GM18907 (cell line): ENCODE data around the gene ABCA2.
"Not testable (repeated sequence)": the region's sequence is repeated elsewhere in the genome, so short reads cannot be mapped to it uniquely, and the experiment has no call there.

Experiments
- ATAC-seq: cut with Tn5 transposase; IDR thresholded peaks from one replicate; pipeline ENCODE4 v1.9.1; 2021; ENCODE audit warnings: mild to moderate bottlenecking, moderate library complexity; ENCODE audit not compliant: unreplicated experiment

The ABCA2 gene

DNA sequence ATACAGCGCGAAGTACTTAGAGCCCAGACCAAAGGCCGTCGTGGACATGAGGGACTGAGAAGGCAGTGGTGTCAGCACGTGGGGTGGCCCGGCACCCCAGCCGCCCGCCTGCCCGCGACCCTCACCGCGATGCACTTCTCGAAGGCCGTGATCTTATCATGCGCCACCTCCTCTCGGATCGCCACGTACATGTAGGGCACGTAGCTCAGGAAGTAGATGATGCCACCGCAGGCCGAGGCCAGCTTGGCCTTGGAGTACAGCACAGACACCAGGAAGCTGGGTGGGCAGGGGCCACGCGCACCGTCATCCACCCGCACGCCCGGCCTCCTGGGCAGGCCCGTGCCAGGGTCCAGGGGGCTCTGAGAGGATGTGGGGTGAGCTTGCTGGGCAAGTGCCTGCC is 11.0 kb downstream of the ABCA2 start:
- no peak for ATAC-seq

DNA sequence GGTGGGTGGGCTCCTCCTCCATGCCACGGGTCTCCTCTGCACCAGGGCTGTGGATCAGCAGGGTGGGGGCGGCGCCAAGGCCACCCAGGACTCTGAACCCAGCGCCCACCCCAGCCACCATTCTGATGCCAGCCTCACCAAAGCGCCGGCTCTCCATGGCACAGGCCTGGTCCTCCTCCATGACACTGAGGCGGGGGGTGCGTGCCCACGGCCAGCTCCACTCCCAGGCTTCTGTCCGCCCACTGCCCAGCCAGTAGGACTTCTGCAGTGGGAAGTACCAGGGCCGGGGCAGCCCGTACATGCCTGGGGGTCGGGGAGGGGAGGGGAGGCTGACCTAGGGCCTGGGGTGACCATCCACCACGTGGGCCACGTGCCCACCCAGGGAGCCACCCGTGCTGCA is 11.6 kb downstream of the ABCA2 start:
- no peak for ATAC-seq

DNA sequence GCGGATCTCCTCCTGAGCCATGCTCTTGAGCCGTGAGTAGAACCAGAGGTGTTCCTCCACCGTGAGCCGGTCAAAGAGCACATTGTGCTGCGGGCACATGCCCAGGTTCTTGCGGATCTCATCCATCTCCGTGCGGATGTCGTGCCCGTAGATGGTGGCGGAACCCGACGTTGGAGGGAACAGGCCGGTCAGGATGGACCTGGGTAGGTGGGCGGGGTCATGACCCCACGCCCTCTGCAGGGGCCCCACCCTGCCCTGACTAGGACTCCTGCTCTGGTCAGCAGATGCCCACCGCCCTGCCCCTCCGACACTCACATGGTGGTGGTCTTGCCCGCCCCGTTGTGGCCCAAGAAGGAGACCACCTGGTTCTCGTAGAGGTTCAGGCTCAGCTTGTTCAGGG is 12.1 kb downstream of the ABCA2 start:
- no peak for ATAC-seq

DNA sequence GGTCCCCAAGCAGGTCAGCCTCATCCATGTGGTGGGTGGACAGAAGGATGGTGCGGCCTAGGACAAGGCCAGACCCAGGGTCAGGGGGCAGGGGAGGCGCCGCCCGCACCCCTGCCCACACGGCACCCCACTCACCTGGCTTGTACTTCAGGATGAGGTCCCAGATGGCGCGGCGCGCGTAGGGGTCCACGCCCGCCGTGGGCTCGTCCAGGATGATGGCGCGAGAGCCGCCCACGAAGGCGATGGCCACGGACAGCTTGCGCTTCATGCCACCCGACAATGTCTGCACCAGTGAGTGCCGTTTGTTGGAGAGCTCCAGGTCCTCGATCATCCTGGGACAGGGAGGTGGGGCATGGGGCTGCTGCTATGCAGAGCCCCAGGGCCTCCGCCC is 12.5 kb downstream of the ABCA2 start:
- no peak for ATAC-seq

DNA sequence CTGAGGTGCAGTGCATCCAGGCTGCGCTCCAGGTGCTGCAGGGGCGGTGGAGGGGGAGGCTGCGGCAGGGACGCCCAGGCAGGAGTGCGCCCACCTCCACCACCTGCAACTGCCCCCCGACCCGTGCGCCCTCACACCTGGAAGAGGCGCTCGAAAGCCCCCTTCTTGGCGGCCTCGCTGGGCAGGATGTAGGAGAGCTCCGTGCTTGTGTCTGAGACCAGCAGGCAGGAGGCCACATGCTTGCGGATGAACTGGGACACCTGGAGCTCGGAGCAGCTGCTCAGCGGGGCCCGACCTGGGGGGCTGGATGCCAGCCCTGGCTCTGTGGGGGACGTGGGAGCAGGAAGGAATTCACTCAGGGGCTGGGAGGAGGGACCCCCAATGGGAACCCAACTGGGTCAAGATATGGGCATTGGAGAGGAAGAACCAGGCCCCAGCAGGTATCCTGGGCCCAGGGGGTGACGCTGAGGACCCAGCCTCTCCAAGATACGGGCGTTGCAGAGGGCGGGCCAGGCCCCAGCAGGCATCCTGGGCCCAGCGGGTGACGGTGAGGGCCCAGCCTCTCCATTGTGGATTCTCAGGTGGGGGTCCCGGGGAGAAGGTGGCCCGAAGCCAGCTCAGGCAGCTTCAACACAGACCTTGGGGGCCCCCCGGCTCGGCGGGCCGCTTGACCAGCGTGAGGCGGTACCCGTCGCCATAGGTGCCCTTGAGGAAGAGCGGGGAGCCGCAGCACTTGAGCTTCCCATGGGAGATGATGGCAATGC is 13.1 kb downstream of the ABCA2 start:
- no peak for ATAC-seq

DNA sequence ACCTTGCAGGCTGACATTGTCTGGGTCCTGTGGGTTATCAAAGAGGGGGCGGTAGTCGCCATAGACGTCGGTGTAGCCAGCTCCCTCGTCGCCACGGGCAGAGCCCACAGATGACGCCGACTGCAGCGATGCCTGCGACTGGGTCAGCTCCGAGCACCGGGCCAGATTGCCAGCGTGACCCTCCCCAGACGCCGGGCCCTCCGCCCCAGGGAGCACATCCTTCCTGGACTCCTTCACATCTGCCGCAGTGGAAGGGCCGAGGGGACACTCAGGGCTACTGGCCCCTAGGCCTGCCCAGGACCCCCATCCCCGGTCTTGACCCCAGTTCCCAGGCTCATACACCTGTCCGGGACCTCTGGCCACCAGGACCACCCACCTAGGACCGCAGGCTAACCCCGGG is 13.9 kb downstream of the ABCA2 start:
- no peak for ATAC-seq

DNA sequence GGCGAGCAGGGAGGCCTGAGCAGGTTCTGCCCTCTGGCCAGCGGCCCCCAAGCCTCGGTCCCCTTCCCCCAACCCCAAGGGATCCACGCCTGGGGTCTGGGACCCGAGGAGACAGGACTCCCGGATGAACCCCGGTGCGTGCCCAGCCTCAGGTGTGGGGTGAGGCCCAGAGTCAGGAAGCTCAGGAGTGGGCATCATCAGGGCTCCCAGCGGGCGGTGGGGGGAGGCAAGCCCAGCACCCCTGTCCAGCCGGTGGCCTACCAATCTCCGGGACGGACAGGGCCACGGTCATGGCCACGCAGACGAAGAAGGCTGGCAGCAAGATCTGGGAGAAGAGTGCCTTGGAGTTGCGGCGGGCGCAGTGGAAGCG is 14.5 kb downstream of the ABCA2 start:
- ATAC-seq = no peak

DNA sequence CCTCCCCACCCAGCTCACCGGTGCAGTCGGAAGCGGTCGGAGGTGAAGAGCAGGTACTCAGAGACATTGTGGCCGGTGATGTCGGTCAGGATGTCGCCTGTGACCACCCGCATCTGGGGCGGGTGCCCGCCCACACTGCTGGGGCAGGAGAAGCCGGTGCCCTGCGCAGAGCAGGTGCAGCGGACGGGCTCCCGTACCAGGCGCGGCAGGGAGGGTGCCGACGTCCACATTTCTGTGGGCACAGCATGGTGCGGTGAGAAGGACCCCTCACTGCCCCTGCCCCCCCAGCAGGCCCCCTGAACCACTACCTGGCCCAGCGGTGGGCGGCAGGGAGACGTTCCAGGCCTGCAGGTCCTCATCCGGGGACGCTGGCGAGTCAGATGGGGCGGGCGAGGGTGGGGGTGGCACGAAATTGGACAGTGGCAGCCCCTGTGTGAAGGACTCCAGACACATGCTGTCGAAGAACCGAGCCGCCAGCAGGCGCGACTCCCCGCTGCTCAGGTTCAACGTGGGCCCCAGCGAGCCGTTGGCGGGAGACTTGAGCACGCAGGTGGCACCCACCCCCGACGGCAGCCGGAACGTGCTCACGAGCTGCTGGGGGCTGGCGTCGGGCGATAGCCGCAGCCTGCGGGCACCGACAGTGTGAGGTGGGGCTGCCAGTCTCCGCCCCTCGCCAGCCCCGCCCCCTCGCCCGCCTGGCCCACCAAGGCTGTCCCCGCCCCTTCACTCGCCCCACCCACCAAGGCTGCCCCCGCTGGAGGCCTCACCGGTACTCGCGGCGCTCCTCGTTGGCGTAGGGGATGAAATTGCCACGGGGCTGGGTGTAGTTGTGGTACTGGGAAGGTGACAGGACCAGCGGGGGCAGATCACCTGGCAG is 15.1 kb downstream of the ABCA2 start:
- ATAC-seq = no peak

DNA sequence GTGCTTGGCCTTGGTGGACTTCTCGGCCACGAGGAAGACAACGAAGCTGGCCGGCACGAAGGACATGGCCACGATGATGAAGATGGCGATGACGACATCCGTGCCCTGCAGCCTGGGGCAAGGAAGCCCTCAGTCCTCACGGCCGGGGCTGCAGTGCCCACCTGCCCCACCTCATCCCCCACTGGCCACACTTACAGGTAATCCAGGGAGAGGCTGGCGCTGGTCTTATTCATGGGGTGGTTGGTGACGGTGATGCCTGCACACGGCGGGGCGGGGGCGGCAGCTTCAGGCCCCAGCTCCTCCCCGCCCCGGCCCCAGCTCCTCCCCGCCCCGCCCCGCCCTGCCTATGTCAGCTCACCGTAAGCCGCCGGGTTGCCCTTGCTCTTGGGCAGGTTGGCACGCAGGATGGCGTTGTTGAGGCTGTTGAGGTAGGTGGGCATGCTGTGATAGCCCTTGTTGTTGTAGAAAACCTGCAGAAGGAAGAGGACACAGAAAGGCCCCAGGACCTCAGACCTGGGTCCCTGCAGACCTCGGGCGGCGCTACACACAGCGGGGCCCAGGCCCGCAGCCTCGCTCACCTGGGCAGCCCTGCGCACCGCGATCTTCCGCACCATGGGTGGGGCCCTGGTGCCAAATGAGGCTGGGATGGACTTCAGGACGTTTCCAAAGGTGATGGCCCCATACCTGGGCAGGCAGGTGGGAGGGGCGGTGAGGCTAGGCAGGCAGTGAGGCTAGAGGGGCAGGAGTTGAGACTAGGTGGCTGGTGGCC is 15.9 kb downstream of the ABCA2 start:
- ATAC-seq = no peak

DNA sequence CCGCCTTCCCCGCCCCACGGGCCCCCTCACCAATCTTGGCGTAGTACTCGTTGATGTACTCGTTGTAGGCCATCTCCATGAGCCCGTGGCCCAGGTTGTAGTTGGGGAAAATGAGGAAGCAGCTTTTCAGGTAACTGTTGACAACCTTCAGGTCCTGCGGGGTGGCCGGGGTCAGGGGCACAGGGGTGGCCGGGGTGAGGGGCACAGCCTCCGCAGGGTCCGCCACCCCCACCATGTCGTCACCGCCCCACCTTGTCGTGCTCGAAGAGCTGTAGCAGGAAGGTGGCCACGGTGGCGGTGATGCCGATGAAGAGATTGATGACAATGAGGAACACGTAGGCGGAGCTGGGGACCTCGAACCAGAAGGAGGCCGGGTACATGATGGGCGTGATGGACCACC is 16.9 kb downstream of the ABCA2 start:
- no peak for ATAC-seq

DNA sequence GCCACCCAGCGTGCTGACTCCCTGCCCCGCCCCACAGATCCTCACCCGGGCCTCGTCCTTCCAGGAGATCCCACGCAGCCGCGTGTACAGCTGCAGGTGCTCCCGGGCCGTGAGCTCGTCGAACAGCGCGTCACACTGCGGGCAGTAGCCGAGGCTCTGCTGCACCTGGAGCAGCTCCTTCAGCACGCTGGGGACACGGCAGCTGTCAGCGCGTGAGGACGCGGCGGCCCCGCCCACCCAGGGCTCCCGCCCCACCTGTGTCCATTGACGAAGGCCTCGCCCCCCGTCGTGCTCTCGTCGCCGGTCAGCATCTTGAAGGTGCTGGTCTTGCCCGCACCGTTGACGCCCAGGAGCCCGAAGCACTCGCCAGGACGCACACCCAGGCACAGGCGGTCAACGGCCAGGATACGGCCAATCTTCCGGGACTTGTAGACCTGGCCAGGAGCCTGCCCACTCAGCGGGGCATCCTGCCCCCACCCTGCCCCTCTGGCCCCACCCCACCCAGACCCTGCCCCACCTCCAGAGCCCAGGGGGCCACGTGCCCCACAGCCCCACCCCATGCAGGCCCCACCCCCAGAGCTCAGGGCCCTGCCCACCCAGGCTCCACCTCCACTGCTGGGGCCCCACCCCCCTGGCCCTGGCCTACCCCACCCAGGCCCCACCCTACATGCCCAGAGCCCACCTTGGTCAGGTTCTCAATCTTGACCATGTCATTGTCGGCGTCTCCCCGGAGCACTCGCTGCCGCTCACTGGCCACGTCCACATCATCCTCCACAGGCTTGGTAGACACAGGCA is 17.9 kb downstream of the ABCA2 start:
- ATAC-seq = no peak

DNA sequence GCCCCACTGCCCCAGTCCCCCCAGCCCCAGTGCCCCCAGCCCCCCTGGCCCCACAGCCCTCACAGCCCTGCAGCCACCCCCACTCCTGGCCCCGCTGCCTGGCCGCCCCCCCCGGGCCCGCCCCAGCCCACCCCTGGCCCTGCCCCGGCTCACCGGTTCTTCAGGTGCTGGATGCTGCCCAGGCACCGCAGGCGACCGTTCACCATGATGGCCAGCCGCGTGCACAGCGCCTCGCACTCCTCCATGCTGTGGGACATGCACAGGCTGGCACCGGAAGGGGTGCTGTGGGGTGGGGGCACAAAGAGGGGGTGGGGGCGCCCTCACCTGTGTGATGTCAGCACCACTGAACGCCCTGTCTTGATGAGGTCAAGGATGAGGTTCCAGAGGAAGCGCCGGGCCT is 18.8 kb downstream of the ABCA2 start:
- no peak for ATAC-seq

DNA sequence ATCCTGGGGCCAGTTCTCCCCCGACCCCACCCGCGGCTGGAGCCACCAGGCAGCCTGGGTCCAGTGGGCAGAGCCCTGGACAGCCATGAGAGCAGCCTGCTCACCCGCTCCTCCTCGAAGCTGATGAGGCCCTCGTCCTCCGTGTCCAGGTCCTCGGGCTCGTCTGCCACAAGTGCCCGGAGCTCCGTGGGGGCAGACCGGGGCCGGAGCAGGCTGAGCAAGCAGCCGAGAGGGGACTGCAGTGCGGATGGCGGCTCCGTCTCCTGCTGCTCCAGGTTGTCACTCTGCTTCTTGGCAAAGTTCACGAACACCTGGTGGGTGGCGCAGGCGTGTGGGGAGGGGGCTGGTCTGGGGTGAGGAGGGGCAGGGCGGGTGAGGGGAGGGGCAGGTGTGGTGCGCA is 19.7 kb downstream of the ABCA2 start:
- no peak for ATAC-seq

DNA sequence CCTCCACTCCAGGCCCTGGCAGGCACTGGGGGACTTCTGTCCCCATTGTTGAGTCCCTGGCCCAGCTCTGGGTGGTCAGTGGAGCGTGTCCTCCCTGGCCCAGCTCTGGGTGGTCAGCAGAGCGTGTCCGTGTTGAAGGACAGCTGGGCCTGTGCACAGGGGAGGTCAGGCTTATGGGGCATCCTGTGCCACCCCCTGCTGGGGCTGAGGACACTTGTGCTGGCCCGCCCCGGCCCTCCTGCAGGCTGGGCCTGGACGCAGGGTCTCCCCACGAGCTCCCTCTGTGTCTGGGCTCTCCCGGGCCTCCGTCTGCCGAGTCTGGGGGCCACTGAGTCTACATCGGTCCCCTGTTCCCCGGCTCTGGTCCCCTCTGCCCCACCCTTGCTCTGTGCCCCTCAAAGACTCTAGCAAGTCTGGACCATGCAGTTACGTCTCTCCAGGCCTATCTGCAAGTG is 20.2 kb downstream of the ABCA2 start:
- ATAC-seq = no peak

DNA sequence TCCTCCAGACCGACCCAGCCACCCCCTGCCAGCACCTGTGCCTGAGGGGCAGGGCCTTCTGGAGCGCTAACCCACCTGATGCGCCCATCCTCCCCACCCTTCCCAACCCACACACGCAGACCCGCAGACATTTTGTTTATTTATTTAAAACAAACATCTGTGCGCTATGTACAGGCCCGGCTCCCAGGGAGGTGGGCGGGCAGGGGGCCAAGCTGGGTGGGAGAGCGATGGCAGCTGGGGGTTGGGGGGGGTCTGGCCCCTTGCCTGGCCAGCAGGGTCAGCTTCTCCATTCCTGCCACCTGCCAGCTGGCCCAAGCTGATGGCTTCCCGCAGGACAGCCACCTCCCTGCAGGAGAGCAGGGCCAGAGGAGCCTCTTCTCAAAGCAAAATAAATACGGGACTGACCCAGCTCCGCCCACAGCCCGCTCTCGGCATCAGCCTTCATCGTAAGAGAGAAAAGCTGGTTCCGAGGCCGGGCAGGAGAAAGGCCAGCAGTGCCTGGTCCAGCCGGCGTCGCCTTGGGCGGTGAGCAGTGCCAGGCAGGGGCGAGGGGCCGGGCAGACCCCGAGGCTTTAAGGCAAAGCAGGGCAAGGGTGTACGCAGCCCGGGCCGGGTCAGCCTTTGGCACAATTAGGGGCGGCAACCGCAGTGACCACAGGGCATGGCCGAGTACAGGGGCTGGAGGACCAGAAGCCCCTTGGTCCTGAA is 20.8 kb downstream of the ABCA2 start:
- no peak for ATAC-seq

DNA sequence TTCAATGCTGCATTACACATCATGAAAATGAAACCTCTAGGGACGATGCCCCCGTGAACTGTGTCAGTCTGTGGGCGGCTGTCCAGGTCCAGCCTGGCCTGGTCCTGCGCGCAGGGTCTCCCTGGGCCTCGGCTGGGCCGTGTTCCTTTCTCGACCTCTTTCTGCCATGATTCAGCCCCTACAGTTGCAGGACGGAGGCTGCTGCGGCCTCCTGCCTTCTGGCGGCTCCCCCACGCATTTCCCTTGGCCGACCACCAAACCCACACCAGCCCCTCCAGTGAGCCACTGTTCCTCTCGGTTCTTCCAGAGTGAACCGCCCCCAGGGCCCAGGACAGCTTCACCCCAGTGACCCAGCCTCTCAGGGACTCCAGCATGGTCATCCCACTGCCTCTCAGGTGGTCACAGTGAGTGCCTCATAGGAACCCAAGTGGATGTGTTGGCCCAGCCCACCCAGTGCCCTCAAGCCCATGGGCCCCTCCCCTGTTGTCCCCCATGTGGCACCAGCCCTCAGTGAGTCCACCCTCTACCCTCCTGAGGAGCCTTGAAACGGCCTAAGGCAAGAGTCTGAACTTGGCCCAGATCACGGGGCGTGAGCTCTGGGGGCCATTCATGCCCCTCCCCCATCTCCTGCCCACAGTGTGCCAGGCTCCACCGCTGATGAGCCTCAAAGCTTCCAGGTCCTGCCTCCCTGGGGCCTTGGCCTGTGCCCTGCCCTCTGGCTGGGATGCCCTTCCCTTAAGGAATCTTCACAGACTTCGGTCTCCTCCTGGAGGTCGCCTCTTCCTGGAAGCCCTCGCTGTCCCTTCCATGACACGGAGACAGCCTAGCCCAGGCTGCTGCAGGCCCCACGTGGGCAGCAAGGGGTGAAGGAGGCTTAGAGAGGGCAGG is 21.7 kb downstream of the ABCA2 start:
- ATAC-seq = no peak

DNA sequence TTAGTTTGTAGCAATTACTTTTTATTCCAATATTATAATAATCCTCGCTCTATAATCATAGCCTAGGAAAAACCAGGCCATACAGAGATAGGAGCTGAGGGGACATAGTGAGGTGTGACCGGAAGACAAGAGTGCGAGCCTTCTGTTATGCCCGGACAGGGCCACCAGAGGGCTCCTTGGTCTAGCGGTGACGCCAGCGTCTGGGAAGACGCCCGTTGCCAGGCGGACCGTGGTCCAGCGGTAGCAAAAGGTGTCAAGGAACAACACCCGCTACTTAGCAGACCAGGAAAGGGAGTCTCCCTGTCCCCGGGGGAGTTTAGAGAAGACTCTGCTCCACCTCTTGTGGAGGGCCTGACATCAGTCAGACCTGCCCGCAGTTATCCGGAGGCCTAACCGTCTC is 23.8 kb downstream of the ABCA2 start:
- not testable (repeated sequence) for ATAC-seq

DNA sequence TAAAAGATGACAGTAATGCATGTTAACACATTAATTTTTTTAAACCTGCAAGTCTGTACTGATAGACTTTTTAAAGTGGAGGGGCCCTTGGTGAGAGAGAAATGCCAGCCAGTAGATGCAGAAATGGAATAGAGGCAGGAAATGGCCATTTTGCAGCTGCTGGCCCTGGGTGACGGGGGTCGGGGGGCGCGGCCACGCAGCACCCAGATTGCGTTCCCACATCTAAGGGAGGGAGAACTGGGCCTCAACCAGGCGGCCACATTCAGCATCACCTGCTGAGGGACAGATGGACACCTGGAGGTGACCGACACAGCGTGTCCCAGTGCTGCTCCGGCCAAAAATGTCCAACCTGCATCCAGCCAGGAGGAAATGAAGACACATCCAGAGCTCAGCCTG is 25.4 kb downstream of the ABCA2 start:
- no peak for ATAC-seq
